ENCODE data around the gene PIH1D1. TPM values are rescaled to one million over a fixed set of nuclear protein-coding genes. Genes with fewer than 3 reads are reported as not detected.

The PIH1D1 gene
- total and polyA plus RNA-seq, 2 experiments from 2014 or later: 72.1 to 79.8 TPM

- no peak overlapping the region for H2AFZ ChIP-seq
- no peaks in the 10 kb centered on the region for H3K9me3 ChIP-seq (ENCODE audit: low read depth)
- no peak overlapping the region for H3K27ac ChIP-seq
- no peak for DNase-seq (ENCODE audit: low spot score)
- TF ChIP-seq CTCF (IDR thresholded peaks at IDR 0.05; ENCODE audit: poor library complexity) (no peak), EZH2 (IDR thresholded peaks at IDR 0.05; ENCODE audit: borderline replicate concordance) (no peak), EZH2phosphoT487 (IDR thresholded peaks at IDR 0.05; ENCODE audit: low read depth, severe bottlenecking, unreplicated experiment) (no peak)
- H3K4me2 ChIP-seq: no peak overlapping the region
- H3K4me1 ChIP-seq (ENCODE audit: insufficient read depth): peaks cover 20% of the 10 kb centered on the region
- H4K20me1 ChIP-seq (ENCODE audit: insufficient read depth, poor library complexity, severe bottlenecking): peaks cover 33% of the 10 kb centered on the region
- H3K79me2 ChIP-seq: peaks cover 37% of the 10 kb centered on the region
- 94% methylated on average over 7 of the region's 7 CpGs for WGBS (ENCODE audit: low lambda C conversion rate, missing lambda C conversion rate)
- H3K4me3 ChIP-seq: no peak overlapping the region
- no peaks in the 10 kb centered on the region for H3K27me3 ChIP-seq
- peaks cover 5% of the 10 kb centered on the region for H3K36me3 ChIP-seq (replicated peaks; ENCODE audit: insufficient read depth, low read depth)
- H3K9me2 ChIP-seq (replicated peaks; ENCODE audit: insufficient read depth): no peaks in the 10 kb centered on the region
These were observed 34.6 kb upstream of the PIH1D1 start for GRCh38 chr19:49486232-49486631.

DNA sequence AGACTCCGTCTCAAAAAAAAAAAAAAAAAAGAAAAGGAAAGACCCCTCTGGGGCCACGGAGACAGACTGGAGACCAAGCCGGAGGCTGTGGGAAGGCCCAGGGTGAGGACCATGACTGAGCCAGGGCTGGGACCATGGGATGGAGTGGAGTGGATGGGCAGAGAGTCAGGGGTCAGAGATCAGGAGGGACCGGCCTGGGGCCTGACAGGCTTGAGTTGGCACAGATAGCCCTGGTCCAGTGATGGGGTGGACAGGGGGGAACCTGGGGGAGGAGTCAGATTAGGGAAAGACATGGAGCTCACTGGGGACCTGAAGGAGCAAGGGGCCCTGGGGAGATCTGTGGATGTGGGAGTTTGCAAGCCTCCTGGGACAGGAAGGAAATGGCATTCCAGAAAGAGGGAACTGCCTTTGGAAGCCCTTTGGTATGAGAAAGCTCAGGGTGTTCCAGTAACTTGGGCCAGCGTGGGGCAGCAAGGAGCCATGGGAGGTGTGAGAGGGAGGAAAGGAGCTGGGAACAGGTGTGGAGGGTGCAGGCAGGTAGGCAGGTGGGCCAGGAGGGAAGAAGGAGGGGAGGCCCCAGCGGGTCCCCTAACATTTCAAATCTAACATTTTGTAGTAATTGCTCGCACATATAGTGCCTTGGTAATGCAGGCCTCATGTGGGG lies 29.5 kb upstream of the PIH1D1 start:
- Histone ChIP-seq H3K4me2 (no peak overlapping the region), H3K4me3 (no peak overlapping the region), H3K9me3 (ENCODE audit: low read depth) (no peaks in the 10 kb centered on the region), H3K27ac (no peak overlapping the region), H4K20me1 (ENCODE audit: insufficient read depth, poor library complexity, severe bottlenecking) (no peaks in the 10 kb centered on the region), H3K4me1 (ENCODE audit: insufficient read depth) (no peaks in the 10 kb centered on the region), H3K9me2 (replicated peaks; ENCODE audit: insufficient read depth) (no peaks in the 10 kb centered on the region), H3K79me2 (no peaks in the 10 kb centered on the region), H2AFZ (no peak overlapping the region), H3K27me3 (no peaks in the 10 kb centered on the region), H3K36me3 (replicated peaks; ENCODE audit: insufficient read depth, low read depth) (no peaks in the 10 kb centered on the region)
- WGBS (ENCODE audit: low lambda C conversion rate, missing lambda C conversion rate): 94% methylated on average over 7 of the region's 7 CpGs
- no peak for DNase-seq (ENCODE audit: low spot score)
- no peak for TF ChIP-seq EZH2 (IDR thresholded peaks at IDR 0.05; ENCODE audit: borderline replicate concordance)
- no peak for TF ChIP-seq CTCF (IDR thresholded peaks at IDR 0.05; ENCODE audit: poor library complexity)
- TF ChIP-seq EZH2phosphoT487 (IDR thresholded peaks at IDR 0.05; ENCODE audit: low read depth, severe bottlenecking, unreplicated experiment): no peak

GRCh38 chr19:49479975-49480628 lies 28.5 kb upstream of the PIH1D1 start:
- no peak overlapping the region for H3K4me2 ChIP-seq
- no peaks in the 10 kb centered on the region for H3K27me3 ChIP-seq
- H3K36me3 ChIP-seq (replicated peaks; ENCODE audit: insufficient read depth, low read depth): no peaks in the 10 kb centered on the region
- no peak overlapping the region for H2AFZ ChIP-seq
- H4K20me1 ChIP-seq (ENCODE audit: insufficient read depth, poor library complexity, severe bottlenecking): no peaks in the 10 kb centered on the region
- H3K4me3 ChIP-seq: no peak overlapping the region
- no peak for DNase-seq (ENCODE audit: low spot score)
- no peaks in the 10 kb centered on the region for H3K9me2 ChIP-seq (replicated peaks; ENCODE audit: insufficient read depth)
- TF ChIP-seq EZH2 (IDR thresholded peaks at IDR 0.05; ENCODE audit: borderline replicate concordance): no peak
- no peak for TF ChIP-seq CTCF (IDR thresholded peaks at IDR 0.05; ENCODE audit: poor library complexity)
- TF ChIP-seq EZH2phosphoT487 (IDR thresholded peaks at IDR 0.05; ENCODE audit: low read depth, severe bottlenecking, unreplicated experiment): no peak
- no peaks in the 10 kb centered on the region for H3K9me3 ChIP-seq (ENCODE audit: low read depth)
- H3K27ac ChIP-seq: no peak overlapping the region
- 85% methylated on average over 10 of the region's 14 CpGs for WGBS (ENCODE audit: low lambda C conversion rate, missing lambda C conversion rate)
- H3K4me1 ChIP-seq (ENCODE audit: insufficient read depth): no peaks in the 10 kb centered on the region
- no peaks in the 10 kb centered on the region for H3K79me2 ChIP-seq

Data from hepatocyte (in vitro differentiated cells).